Neutrophil (primary cell): ENCODE measurements around the gene ARMH4.

Experiments
- H3K27ac ChIP-seq: fragments of 200-600 bp; sonication (generic); 2 replicates; pipeline ENCODE4 v1.5.1; 2016; ENCODE audit warnings: mild to moderate bottlenecking, moderate library complexity
- H3K27me3 ChIP-seq: fragments of 200-600 bp; sonication (generic); 2 replicates; pipeline ENCODE4 v1.6.0; 2016; ENCODE audit warnings: mild to moderate bottlenecking
- H3K36me3 ChIP-seq: fragments of 200-600 bp; sonication (generic); 2 replicates; pipeline ENCODE4 v1.5.1; 2017
- H3K4me1 ChIP-seq, 2 experiments: fragments of 200-600 bp in 1 of 2; sonication (generic) in 1 of 2; 1 replicate in 1 of 2; 2 replicates in 1 of 2; pipeline versions ENCODE4 v1.5.1 to v1.6.1; 2013 to 2016; ENCODE audit warnings: low read depth in 1 of 2, low read length in 1 of 2, mild to moderate bottlenecking in 1 of 2, moderate library complexity in 1 of 2; ENCODE audit not compliant: control insufficient read depth in 1 of 2, insufficient read depth in 1 of 2
- H3K4me3 ChIP-seq, 2 experiments: fragments of 200-600 bp in 1 of 2; sonication (generic) in 1 of 2; 1 replicate in 1 of 2; 2 replicates in 1 of 2; pipeline ENCODE4 v1.5.1; 2013 to 2016; ENCODE audit warnings: low read depth in 1 of 2, low read length in 1 of 2, mild to moderate bottlenecking in 1 of 2, moderate library complexity in 1 of 2
- H3K9me3 ChIP-seq: fragments of 200-600 bp; sonication (generic); 2 replicates; pipeline ENCODE4 v1.5.1; 2016
- CTCF ChIP-seq: fragments of 200-600 bp; sonication (generic); IDR thresholded peaks from 2 replicates; pipeline ENCODE4 v1.5.1; 2016; ENCODE audit warnings: antibody characterized with exemption

ARMH4 gene

DNA sequence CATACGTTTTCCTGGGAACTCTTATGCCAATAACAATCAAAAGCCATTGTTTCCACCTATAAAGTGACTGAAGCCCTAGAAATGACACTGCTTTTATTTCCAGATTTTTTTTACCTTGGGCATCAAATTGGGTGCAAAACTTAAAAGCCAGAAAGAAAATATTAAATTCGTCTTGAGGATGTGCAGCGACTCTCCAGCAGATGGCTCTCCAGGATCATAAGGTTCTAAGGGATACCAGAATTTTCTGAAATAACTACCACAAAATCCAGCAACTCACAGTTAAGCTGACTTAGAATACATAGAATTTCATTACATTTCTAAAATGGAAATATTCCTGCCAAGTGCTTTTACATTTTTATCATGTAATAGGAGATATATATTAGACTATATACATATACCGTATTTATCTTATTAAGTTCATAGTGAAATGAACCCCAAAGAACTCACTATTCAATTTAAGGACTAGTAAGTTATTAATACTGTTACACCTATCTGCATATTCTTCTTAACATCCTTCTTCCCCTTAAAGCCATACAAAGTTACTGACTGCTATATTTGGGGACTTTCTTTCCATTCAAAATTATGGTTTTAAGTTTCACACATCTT, 44.0 kb downstream of the ARMH4 start:
- H3K36me3 ChIP-seq, result no peaks in the 10 kb centered on the region
- peaks cover 3% of the 10 kb centered on the region for H3K27me3 ChIP-seq
- no peak for TF ChIP-seq CTCF
- H3K4me3 ChIP-seq, result no peak overlapping the region
- no peak overlapping the region for H3K27ac ChIP-seq
- no peaks in the 10 kb centered on the region for H3K4me1 ChIP-seq
- H3K9me3 ChIP-seq, result no peaks in the 10 kb centered on the region

GRCh38 chr14:58107041-58107440, 45.0 kb downstream of the ARMH4 start:
- Histone ChIP-seq H3K4me1 (no peaks in the 10 kb centered on the region), H3K27me3 (peaks cover 3% of the 10 kb centered on the region), H3K9me3 (no peaks in the 10 kb centered on the region), H3K27ac (no peak overlapping the region), H3K36me3 (no peaks in the 10 kb centered on the region), H3K4me3 (no peak overlapping the region)
- TF ChIP-seq CTCF, result no peak

- no peak overlapping the region for H3K27ac ChIP-seq
- H3K4me1 ChIP-seq, result no peaks in the 10 kb centered on the region
- no peaks in the 10 kb centered on the region for H3K36me3 ChIP-seq
- TF ChIP-seq CTCF, result no peak
- H3K27me3 ChIP-seq, result peaks cover 3% of the 10 kb centered on the region
- H3K9me3 ChIP-seq, result no peaks in the 10 kb centered on the region
- H3K4me3 ChIP-seq, result no peak overlapping the region
Measured at GRCh38 chr14:58106446-58106845, 45.6 kb downstream of the ARMH4 start.

GRCh38 chr14:58104808-58105207, 47.2 kb downstream of the ARMH4 start:
- TF ChIP-seq CTCF, result no peak
- Histone ChIP-seq H3K4me1 (no peaks in the 10 kb centered on the region), H3K36me3 (no peaks in the 10 kb centered on the region), H3K9me3 (no peaks in the 10 kb centered on the region), H3K27ac (no peak overlapping the region), H3K27me3 (peaks cover 3% of the 10 kb centered on the region), H3K4me3 (no peak overlapping the region)

- Histone ChIP-seq H3K9me3 (no peaks in the 10 kb centered on the region), H3K27me3 (no peaks in the 10 kb centered on the region), H3K4me1 (no peaks in the 10 kb centered on the region), H3K36me3 (no peaks in the 10 kb centered on the region), H3K4me3 (no peak overlapping the region), H3K27ac (no peak overlapping the region)
- no peak for TF ChIP-seq CTCF
Measured at GRCh38 chr14:58100735-58101368, 51.2 kb downstream of the ARMH4 start.
